Measurements from ENCODE around the gene RGS21. TPM values are rescaled to one million over a fixed set of nuclear protein-coding genes. Genes with fewer than 3 reads are reported as not detected.

RGS21 gene
- total and polyA plus RNA-seq, 10 of the 15 experiments (the other 5 are each of a cell fraction or from before 2014, with no cell fraction given): not detected

DNA sequence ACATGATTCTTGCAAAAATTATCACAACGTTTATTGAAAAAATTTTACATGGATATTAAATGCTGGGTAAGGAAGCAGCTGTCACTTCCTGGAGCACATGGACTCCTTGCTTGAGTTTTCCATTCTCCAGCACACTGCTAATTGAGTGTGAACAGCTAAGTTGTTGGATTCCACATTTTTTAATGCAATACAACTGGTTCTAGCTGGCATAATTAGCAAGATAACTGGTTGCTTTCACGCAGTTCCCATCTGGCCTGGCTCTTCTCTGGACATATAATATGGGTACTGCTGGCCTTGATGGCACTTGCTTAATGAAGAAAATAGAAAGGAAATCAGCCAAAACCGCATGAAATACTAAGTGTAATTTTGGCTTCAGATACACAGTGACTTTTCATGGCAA is 26.6 kb downstream of the RGS21 start (continued):
- TF ChIP-seq SPI1 (IDR thresholded peaks at IDR 0.05; ENCODE audit: borderline replicate concordance, insufficient read depth, low read depth, low read length) (no peak), STAT1 (conservative IDR thresholded peaks at IDR 0.05) (no peak), POLR2AphosphoS5 (IDR thresholded peaks at IDR 0.05; ENCODE audit: low read length) (no peak)

DNA sequence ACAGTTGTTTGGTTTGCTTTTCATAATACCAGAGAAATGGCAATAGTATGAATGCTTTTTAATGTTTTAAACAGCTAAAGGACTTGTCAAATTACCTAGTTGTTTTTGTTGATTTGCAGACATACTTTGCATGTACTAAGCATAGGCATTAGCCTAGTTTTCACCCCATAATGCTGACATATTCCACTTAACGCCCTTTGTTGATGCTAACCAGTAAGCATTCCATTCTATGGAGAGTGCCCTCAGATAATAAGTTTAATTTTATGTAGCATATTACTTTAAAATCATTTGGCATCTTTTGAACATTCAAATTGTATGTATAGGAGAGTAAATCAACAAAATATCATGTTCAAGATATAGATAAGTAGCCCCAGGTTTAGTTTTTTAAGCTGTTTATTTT is 32.5 kb downstream of the RGS21 start:
- no peak overlapping the region for H3K4me3 ChIP-seq
- no peak for FAIRE-seq
- no peaks in the 10 kb centered on the region for H3K4me1 ChIP-seq (ENCODE audit: control insufficient read depth, insufficient read depth, low read length)
- H3K4me2 ChIP-seq (ENCODE audit: control insufficient read depth, insufficient read depth): no peak overlapping the region
- no peak for ATAC-seq
- intact Hi-C loops (cut with micrococcal nuclease; ENCODE audit: unreplicated experiment): no loop called here
- ChIA-PET RAD21 (ENCODE audit: unreplicated experiment) (no interaction called here), POLR2A (no interaction called here), CTCF (no interaction called here), SMC1A (ENCODE audit: uncharacterized antibody, unreplicated experiment) (no interaction called here)
- no peak overlapping the region for H3K27ac ChIP-seq (ENCODE audit: control insufficient read depth, insufficient read depth)
- no TSS peak for BruUV-seq (replicated peaks)
- no peaks in the 10 kb centered on the region for H3K27me3 ChIP-seq (replicated peaks in 1 of 2; ENCODE audit: control insufficient read depth in 2 of 2, insufficient read depth in 2 of 2, low read length in 1 of 2)
- H2AFZ ChIP-seq (ENCODE audit: control insufficient read depth, low read depth, low read length): no peak overlapping the region
- no peaks in the 10 kb centered on the region for H4K20me1 ChIP-seq (ENCODE audit: control insufficient read depth, insufficient read depth)
- H3K79me2 ChIP-seq (ENCODE audit: control insufficient read depth, insufficient read depth, low read length): no peaks in the 10 kb centered on the region
- no peaks in the 10 kb centered on the region for H3K36me3 ChIP-seq (ENCODE audit: control insufficient read depth in 2 of 2, insufficient read depth in 2 of 2, low read length in 1 of 2)
- DNase-seq (ENCODE audit: low read depth, low spot score): no peak
- TF ChIP-seq FOXK2 (IDR thresholded peaks at IDR 0.05): no peak
- TF ChIP-seq RCOR1 (conservative IDR thresholded peaks at IDR 0.05; ENCODE audit: low read depth, low read length): no peak
- no peaks in the 10 kb centered on the region for H3K9me3 ChIP-seq (replicated peaks; ENCODE audit: control insufficient read depth, insufficient read depth, low read length)
- no peak overlapping the region for H3K9ac ChIP-seq (ENCODE audit: control insufficient read depth, insufficient read depth, low read length)
- 0% methylated on average over 1 of the region's 1 CpG for WGBS (ENCODE audit: insufficient coverage, insufficient replicate concordance, low lambda C conversion rate, missing lambda C conversion rate)
- in situ Hi-C loops (cut with MboI): no loop called here

DNA sequence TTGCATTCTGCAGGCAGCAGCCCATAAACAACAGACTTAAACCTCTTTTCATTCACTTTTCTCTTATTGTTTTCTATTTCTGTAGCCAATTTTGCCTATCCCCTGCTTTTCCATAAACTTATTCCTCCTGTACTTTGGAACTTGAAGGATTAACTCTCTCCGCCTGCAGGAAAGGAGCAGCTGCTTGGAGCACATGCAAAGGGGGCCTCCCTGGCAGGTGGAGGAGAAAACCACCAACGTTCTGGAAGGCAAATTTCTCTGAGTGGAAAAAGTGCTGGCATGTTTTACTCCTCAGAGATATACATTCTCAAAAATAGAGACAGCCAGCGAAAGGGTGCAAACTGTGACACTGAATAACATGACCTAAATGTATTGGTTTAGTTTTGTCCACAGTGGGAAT is 33.6 kb downstream of the RGS21 start:
- no peaks in the 10 kb centered on the region for H4K20me1 ChIP-seq (ENCODE audit: control insufficient read depth, insufficient read depth)
- ChIA-PET SMC1A (ENCODE audit: uncharacterized antibody, unreplicated experiment) (no interaction called here), RAD21 (ENCODE audit: unreplicated experiment) (no interaction called here), CTCF (no interaction called here), POLR2A (no interaction called here)
- in situ Hi-C loops (cut with MboI) (no loop called here), intact Hi-C loops (cut with micrococcal nuclease; ENCODE audit: unreplicated experiment) (no loop called here)
- no peak overlapping the region for H3K4me3 ChIP-seq
- H3K79me2 ChIP-seq (ENCODE audit: control insufficient read depth, insufficient read depth, low read length): no peaks in the 10 kb centered on the region
- no peak for DNase-seq (ENCODE audit: low read depth, low spot score)
- ATAC-seq: no peak
- no peak overlapping the region for H2AFZ ChIP-seq (ENCODE audit: control insufficient read depth, low read depth, low read length)
- H3K4me2 ChIP-seq (ENCODE audit: control insufficient read depth, insufficient read depth): no peak overlapping the region
- 2% methylated on average over 3 of the region's 3 CpGs for WGBS (ENCODE audit: insufficient coverage, insufficient replicate concordance, low lambda C conversion rate, missing lambda C conversion rate)
- H3K9ac ChIP-seq (ENCODE audit: control insufficient read depth, insufficient read depth, low read length): no peak overlapping the region
- H3K27ac ChIP-seq (ENCODE audit: control insufficient read depth, insufficient read depth): no peak overlapping the region
- H3K27me3 ChIP-seq (replicated peaks in 1 of 2; ENCODE audit: control insufficient read depth in 2 of 2, insufficient read depth in 2 of 2, low read length in 1 of 2): no peaks in the 10 kb centered on the region
- no peaks in the 10 kb centered on the region for H3K9me3 ChIP-seq (replicated peaks; ENCODE audit: control insufficient read depth, insufficient read depth, low read length)
- FAIRE-seq: no peak
- H3K4me1 ChIP-seq (ENCODE audit: control insufficient read depth, insufficient read depth, low read length): no peaks in the 10 kb centered on the region
- no peaks in the 10 kb centered on the region for H3K36me3 ChIP-seq (ENCODE audit: control insufficient read depth in 2 of 2, insufficient read depth in 2 of 2, low read length in 1 of 2)
- BruUV-seq (replicated peaks): no TSS peak
- no peak for TF ChIP-seq NFYA (IDR thresholded peaks at IDR 0.05; ENCODE audit: borderline replicate concordance, low read depth, low read length)
- TF ChIP-seq, protein P1, sequence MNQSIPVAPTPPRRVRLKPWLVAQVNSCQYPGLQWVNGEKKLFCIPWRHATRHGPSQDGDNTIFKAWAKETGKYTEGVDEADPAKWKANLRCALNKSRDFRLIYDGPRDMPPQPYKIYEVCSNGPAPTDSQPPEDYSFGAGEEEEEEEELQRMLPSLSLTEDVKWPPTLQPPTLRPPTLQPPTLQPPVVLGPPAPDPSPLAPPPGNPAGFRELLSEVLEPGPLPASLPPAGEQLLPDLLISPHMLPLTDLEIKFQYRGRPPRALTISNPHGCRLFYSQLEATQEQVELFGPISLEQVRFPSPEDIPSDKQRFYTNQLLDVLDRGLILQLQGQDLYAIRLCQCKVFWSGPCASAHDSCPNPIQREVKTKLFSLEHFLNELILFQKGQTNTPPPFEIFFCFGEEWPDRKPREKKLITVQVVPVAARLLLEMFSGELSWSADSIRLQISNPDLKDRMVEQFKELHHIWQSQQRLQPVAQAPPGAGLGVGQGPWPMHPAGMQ (IDR thresholded peaks at IDR 0.05; ENCODE audit: borderline replicate concordance): no peak
- TF ChIP-seq, protein P2, sequence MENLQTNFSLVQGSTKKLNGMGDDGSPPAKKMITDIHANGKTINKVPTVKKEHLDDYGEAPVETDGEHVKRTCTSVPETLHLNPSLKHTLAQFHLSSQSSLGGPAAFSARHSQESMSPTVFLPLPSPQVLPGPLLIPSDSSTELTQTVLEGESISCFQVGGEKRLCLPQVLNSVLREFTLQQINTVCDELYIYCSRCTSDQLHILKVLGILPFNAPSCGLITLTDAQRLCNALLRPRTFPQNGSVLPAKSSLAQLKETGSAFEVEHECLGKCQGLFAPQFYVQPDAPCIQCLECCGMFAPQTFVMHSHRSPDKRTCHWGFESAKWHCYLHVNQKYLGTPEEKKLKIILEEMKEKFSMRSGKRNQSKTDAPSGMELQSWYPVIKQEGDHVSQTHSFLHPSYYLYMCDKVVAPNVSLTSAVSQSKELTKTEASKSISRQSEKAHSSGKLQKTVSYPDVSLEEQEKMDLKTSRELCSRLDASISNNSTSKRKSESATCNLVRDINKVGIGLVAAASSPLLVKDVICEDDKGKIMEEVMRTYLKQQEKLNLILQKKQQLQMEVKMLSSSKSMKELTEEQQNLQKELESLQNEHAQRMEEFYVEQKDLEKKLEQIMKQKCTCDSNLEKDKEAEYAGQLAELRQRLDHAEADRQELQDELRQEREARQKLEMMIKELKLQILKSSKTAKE (IDR thresholded peaks at IDR 0.05; ENCODE audit: low read depth, poor library complexity, severe bottlenecking): no peak
- TF ChIP-seq CEBPB (IDR thresholded peaks at IDR 0.05; ENCODE audit: borderline replicate concordance in 1 of 2, low read depth in 2 of 2, low read length in 2 of 2): no peak
- TF ChIP-seq TAF1 (IDR thresholded peaks at IDR 0.05; ENCODE audit: borderline replicate concordance, low read depth, low read length): no peak

Data from GM12878 (cell line).